Activated T-cell treated with anti-CD3 and anti-CD28 coated beads, Interleukin-2, amount 50 U/mL, for 72 hours (primary cell): ENCODE results near the gene ARMC9. TPM values are rescaled to one million over a fixed set of nuclear protein-coding genes. Genes with fewer than 3 reads are reported as not detected.

Source experiments
- ATAC-seq, 2 donors: fragments of 150-1000 bp; cut with Tn5 transposase; replicated peaks in 1 of 2; 2 replicates each; pipeline ENCODE4 v1.10.0; 2021; ENCODE audit warnings: moderate library complexity in 2 of 2, mild to moderate bottlenecking in 1 of 2
- DNase-seq, 2 donors: peaks; one replicate each; pipeline ENCODE4 v3.0.0; 2021 to 2022; ENCODE audit warnings: mixed read lengths in 1 of 2
- H3K27ac Mint-ChIP-seq: one replicate; pipeline ENCODE4 v1.8.0; 2022; ENCODE audit warnings: mild to moderate bottlenecking, moderate library complexity, mixed read lengths
- H3K27me3 Mint-ChIP-seq: one replicate; pipeline ENCODE4 v1.8.0; 2022; ENCODE audit warnings: low read depth, mixed read lengths
- H3K36me3 Mint-ChIP-seq, 2 donors: one replicate each; pipeline ENCODE4 v1.8.0; 2022; ENCODE audit warnings: mixed read lengths in 2 of 2, mild to moderate bottlenecking in 1 of 2; ENCODE audit not compliant: insufficient read depth in 2 of 2
- H3K4me1 Mint-ChIP-seq: one replicate; pipeline ENCODE4 v1.8.0; 2022; ENCODE audit warnings: low read depth, mixed read lengths
- H3K4me3 Mint-ChIP-seq, 2 donors: one replicate each; pipeline ENCODE4 v1.8.0; 2022; ENCODE audit warnings: mild to moderate bottlenecking in 2 of 2, mixed read lengths in 2 of 2, moderate library complexity in 2 of 2
- H3K9me3 Mint-ChIP-seq, 2 donors: one replicate each; pipeline ENCODE4 v1.8.0; 2022; ENCODE audit warnings: mixed read lengths in 2 of 2
- total RNA-seq, 2 donors: library from RNA; stranded (reverse); gene quantifications; one replicate each; pipeline ENCODE4 v1.2.3, GENCODE V29; 2022

The ARMC9 gene, protein sequence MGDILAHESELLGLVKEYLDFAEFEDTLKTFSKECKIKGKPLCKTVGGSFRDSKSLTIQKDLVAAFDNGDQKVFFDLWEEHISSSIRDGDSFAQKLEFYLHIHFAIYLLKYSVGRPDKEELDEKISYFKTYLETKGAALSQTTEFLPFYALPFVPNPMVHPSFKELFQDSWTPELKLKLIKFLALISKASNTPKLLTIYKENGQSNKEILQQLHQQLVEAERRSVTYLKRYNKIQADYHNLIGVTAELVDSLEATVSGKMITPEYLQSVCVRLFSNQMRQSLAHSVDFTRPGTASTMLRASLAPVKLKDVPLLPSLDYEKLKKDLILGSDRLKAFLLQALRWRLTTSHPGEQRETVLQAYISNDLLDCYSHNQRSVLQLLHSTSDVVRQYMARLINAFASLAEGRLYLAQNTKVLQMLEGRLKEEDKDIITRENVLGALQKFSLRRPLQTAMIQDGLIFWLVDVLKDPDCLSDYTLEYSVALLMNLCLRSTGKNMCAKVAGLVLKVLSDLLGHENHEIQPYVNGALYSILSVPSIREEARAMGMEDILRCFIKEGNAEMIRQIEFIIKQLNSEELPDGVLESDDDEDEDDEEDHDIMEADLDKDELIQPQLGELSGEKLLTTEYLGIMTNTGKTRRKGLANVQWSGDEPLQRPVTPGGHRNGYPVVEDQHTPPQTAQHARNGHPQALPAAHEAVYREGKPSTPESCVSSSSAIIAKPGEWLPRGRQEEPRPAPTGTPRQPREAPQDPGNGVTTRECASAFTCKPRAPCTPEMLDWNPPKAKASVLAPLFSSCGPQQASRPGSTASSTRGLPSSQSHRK
- total RNA-seq: 1 to 10 TPM; 1.4 to 2.1 TPM

DNA sequence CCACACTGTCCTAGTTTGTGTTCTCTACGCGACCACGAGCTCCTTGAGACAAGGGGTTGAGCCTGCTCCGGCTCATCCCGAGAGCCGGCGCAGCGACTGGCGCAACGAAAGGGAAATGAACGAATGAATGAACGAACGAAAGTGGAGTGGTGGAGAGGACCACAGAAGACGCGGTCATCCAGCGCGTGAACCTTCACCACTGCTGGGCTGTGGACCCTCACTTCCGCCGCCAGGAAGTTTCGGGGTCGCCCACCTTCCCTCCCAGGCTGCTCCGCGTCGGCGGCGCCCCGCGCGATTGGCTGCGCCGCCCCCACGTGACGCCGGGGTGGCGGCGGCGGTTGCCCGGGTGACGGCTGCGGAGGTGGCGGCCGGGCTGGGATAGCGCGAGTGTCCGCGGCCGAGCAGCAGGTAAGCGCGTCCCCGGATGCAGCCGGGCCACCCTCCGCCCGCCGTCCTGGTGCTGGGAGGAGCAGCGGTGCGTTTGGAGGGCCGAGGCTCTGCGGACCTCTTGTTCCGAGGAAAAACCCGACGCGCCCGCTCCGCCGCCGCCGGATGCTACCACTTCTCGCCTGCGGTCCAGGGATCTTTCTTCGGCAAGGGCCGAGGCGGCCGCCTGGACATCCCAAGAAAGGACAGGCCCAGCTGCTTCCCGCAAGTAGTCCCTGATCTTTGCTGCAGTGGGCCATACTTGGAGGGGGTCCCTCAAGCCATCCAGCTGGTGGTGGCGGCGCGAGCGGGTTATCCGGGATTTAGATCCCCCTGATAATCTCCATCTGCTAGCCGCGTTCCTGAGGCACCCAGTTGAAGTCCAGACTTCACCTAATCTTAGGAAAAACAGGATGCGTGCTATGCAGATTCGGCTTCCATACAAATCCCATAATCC, at the start of gene ARMC9:
ARMC9 (plus strand) TSS at position 341 of the 883 bp plus-strand sequence. CDS start 7,608 bp downstream, outside the sequence.
- peaks cover 6% of the 10 kb centered on the region for H3K27me3 Mint-ChIP-seq
- peak within 1 kb of the TSS; percentile 61 for H3K27ac Mint-ChIP-seq
- ATAC-seq: peak; percentile 95 to 97
- DNase-seq: peak; percentile 84 to 89
- H3K36me3 Mint-ChIP-seq: no peaks in the 10 kb centered on the region
- peak within 1 kb of the TSS; percentile 85 to 87 for H3K4me3 Mint-ChIP-seq
- H3K4me1 Mint-ChIP-seq: peaks cover 9% of the 10 kb centered on the region
- no peaks in the 10 kb centered on the region for H3K9me3 Mint-ChIP-seq

DNA sequence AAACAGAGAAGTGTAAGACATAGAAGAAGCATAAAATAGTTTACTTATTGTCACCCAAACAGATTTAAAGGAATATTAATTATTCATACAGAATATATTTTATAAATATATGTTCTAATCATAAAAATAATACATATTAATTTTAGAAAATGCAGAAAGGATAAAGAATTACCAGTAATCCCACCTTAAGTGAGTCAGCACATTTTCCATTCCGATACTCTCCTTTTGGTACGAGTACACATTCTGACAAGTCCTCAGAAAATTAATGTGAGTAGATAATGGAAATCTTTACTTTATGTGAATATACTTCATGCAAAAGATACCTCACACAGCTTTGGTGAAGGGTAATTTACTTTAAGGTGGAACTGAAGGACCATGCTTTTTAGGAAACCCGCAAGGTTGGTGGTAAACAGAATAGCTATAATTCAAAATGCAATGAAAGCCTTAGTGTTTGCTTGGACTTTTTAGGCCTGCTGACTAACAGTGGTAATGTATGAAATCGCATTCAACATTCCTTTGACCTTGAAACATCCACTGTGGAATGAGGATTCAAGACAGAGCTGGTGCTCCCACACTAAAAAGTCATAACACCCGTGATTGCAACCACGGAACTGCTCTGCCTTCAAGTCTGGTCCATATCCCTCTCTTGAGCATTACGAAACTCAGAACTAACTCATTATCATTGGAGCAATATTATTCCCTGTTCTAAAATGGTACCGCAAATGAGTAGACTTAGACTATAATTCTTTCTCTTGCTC, 45.5 kb upstream of the ARMC9 start:
- DNase-seq: no peak
- Mint-ChIP-seq H3K4me1 (no peaks in the 10 kb centered on the region), H3K4me3 (no peak overlapping the region), H3K27me3 (no peaks in the 10 kb centered on the region), H3K27ac (no peak overlapping the region), H3K9me3 (no peaks in the 10 kb centered on the region), H3K36me3 (peaks cover 0 to 14% of the 10 kb centered on the region in 2 donors)
- no peak for ATAC-seq

DNA sequence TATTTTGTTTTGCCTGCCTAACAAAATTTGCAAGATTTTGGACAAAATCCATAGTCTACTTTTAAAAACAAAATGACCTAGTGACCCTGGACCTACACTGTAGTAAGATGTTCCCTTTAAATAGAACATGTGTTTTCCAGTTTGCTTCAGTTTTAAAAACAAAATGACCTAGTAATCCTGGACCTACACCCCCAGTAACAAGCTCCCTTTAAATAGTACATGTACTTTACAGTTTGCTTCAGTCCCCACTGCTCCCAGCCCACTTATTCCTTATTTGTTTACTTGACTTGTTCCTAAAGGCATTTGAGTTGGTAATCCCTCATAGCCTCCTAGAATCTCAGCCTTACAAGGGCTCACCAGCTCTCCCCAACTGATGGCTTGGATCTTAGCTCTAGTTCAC, 39.1 kb upstream of the ARMC9 start:
- H3K36me3 Mint-ChIP-seq: peaks cover 1 to 6% of the 10 kb centered on the region in 2 donors
- H3K4me3 Mint-ChIP-seq: no peak overlapping the region
- ATAC-seq: no peak
- no peak overlapping the region for H3K27ac Mint-ChIP-seq
- H3K9me3 Mint-ChIP-seq: no peaks in the 10 kb centered on the region
- H3K4me1 Mint-ChIP-seq: peaks cover 15% of the 10 kb centered on the region
- no peak for DNase-seq
- H3K27me3 Mint-ChIP-seq: no peaks in the 10 kb centered on the region

DNA sequence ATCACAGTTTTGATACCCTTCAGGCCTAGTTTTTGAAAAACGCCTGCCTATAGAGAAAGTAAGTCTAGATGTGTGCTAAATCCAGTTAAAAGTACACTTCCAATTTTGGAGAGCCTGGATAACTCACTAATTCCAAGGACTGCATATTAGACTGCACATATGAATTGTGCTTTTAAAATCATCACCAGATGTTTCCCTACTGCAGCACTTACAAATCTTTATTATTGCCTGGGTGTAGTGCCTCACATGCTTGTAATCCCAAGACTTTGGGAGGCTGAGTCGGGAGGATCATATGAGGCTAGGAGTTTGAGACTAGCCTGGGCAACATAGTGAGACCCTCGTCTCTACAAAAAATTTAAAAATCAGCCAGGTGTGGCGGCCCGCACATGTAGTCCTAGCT, 37.7 kb upstream of the ARMC9 start:
- no peaks in the 10 kb centered on the region for H3K9me3 Mint-ChIP-seq
- H3K27ac Mint-ChIP-seq: peak overlapping the region; percentile 85
- ATAC-seq: no peak
- H3K4me1 Mint-ChIP-seq: peaks cover 15% of the 10 kb centered on the region
- no peak overlapping the region for H3K4me3 Mint-ChIP-seq
- H3K36me3 Mint-ChIP-seq: peaks cover 1 to 6% of the 10 kb centered on the region in 2 donors
- DNase-seq: no peak
- no peaks in the 10 kb centered on the region for H3K27me3 Mint-ChIP-seq

GRCh38 chr2:231161252-231161839, 37.1 kb upstream of the ARMC9 start:
- Mint-ChIP-seq H3K4me1 (peaks cover 16% of the 10 kb centered on the region), H3K27ac (peak overlapping the region; percentile 85), H3K36me3 (peaks cover 1 to 9% of the 10 kb centered on the region in 2 donors), H3K27me3 (no peaks in the 10 kb centered on the region), H3K9me3 (no peaks in the 10 kb centered on the region), H3K4me3 (peak overlapping the region in 1 of 2 donors; percentile 49)
- ATAC-seq (peak; percentile 76 to 91), DNase-seq (no peak)

- ATAC-seq (peak in 1 of 2 donors; percentile 32), DNase-seq (no peak)
- Mint-ChIP-seq H3K4me1 (peaks cover 22% of the 10 kb centered on the region), H3K27ac (peak overlapping the region; percentile 85), H3K4me3 (peak overlapping the region in 1 of 2 donors; percentile 49), H3K27me3 (no peaks in the 10 kb centered on the region), H3K36me3 (peaks cover 5 to 13% of the 10 kb centered on the region in 2 donors), H3K9me3 (no peaks in the 10 kb centered on the region)
These were observed 36.5 kb upstream of the ARMC9 start for GRCh38 chr2:231161877-231162329.

DNA sequence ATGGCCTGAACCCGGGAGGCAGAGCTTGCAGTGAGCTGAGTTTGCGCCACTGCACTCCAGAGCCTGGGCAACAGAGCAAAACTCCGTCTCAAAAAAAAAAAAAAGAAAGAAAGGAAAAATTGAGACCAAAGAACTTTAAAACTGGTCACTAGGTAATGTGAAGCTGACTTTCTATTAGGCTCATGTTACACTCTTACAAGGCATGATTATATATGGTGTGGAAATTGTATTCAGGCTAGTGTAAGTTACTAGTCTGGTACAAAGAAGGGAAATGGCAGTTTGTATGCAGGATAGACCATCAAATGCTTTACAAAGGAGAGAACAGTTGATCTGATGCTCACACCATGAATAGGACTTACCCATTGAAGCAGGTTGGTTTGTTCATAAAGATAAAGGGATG, 35.4 kb upstream of the ARMC9 start:
- Mint-ChIP-seq H3K27ac (peak overlapping the region; percentile 59), H3K27me3 (no peaks in the 10 kb centered on the region), H3K4me3 (no peak overlapping the region), H3K4me1 (peaks cover 33% of the 10 kb centered on the region), H3K9me3 (no peaks in the 10 kb centered on the region), H3K36me3 (peaks cover 5 to 13% of the 10 kb centered on the region in 2 donors)
- ATAC-seq: no peak
- no peak for DNase-seq

DNA sequence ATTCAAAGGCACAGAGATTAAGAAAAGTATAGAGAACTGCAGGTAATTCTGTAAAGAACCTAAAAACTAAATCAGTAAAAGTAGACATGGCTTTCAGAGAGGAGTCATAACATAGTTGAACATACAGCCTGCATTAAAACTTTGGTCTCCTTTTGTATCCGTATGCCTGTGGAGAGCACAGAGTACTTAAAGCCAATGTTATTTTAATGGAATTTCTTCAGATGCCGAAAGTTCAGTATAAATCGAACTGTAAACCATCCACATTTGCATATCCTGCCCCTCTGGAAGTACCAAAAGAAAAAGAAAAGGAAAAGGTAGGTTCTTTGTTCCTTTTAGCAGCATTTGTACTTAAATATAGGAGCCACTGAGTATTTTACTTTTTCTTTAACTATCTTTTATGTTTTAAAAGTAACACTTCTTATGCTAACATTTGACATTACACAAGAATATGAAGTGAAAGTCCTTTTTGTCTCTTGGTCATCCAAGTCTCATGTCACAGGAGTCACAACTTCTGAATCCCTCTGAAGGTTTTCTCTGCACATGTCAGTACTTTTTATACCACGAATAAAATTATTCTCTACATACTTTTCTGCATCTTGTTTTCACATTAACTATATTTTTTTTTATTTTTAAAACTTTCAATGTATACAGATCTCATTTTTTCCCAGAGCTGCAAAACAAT, 34.9 kb upstream of the ARMC9 start:
- Mint-ChIP-seq H3K36me3 (peaks cover 7 to 16% of the 10 kb centered on the region in 2 donors), H3K9me3 (no peaks in the 10 kb centered on the region), H3K4me3 (no peak overlapping the region), H3K4me1 (peaks cover 38% of the 10 kb centered on the region), H3K27me3 (no peaks in the 10 kb centered on the region), H3K27ac (peak overlapping the region; percentile 59)
- ATAC-seq: no peak
- no peak for DNase-seq

- H3K4me3 Mint-ChIP-seq: peak overlapping the region in 1 of 2 donors; percentile 19
- peaks cover 8 to 23% of the 10 kb centered on the region in 2 donors for H3K36me3 Mint-ChIP-seq
- peak; percentile 25 to 62 for ATAC-seq
- no peaks in the 10 kb centered on the region for H3K9me3 Mint-ChIP-seq
- peak overlapping the region; percentile 33 for H3K27ac Mint-ChIP-seq
- DNase-seq: no peak
- peaks cover 24% of the 10 kb centered on the region for H3K4me1 Mint-ChIP-seq
- H3K27me3 Mint-ChIP-seq: no peaks in the 10 kb centered on the region
These were observed 30.5 kb upstream of the ARMC9 start for GRCh38 chr2:231167745-231168459.

DNA sequence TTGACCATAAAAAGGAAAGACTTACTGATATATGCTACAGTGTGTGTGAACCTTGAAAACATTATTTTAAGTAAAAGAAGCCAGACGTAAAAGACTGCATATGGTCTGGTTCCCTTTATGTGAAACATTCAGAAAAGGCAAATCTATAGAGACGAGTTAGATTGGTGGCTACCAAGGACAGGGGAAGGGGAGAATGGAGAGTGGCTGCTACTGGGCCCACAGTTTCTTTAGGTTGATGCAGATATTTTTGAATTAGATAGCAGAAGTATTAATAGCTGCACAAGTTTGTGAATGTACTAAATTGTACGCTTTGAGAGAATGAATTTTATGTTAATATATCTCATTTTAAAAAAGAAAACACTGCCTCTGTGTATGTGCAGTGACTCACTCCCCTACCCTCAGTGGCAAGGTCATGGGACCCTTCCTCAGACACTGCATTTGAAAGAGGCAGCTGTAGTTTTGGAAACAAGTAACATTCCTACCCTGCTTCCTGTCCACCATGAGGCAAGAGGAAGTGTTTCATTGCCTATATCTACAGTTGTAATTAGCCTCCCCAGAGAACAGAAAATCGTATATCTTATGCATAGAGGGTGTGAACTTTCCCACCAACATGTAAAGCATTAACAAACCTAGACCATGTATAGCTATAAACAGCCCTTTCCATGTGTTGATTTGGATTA, 29.8 kb upstream of the ARMC9 start:
- peak overlapping the region; percentile 52 for H3K27ac Mint-ChIP-seq
- no peaks in the 10 kb centered on the region for H3K9me3 Mint-ChIP-seq
- H3K36me3 Mint-ChIP-seq: peaks cover 8 to 23% of the 10 kb centered on the region in 2 donors
- H3K4me3 Mint-ChIP-seq: no peak overlapping the region
- no peaks in the 10 kb centered on the region for H3K27me3 Mint-ChIP-seq
- peaks cover 24% of the 10 kb centered on the region for H3K4me1 Mint-ChIP-seq
- DNase-seq (no peak), ATAC-seq (peak in 1 of 2 donors; percentile 9)
